MM.1S (cell line): ENCODE measurements around the gene IKZF4.
A peak's percentile ranks its signal among the peaks of the same experiment; 100 is the strongest.

Experiments used
- DNase-seq: peaks from one replicate; pipeline ENCODE4 v3.0.0-alpha.2; 2015
- H2AFZ ChIP-seq: fragments of 300-600 bp; sonication (generic); 2 replicates; pipeline ENCODE4 v1.6.0; 2016; ENCODE audit warnings: antibody characterized with exemption, low read length
- H3F3A ChIP-seq: fragments of 300-600 bp; sonication (generic); 2 replicates; pipeline ENCODE4 v1.6.1; 2016; ENCODE audit warnings: mild to moderate bottlenecking, antibody characterized with exemption, low read length, moderate library complexity, mixed read lengths; ENCODE audit not compliant: insufficient read depth
- H3K27ac ChIP-seq: fragments of 300-600 bp; sonication (generic); 2 replicates; pipeline ENCODE4 v1.5.1; 2016; ENCODE audit warnings: mild to moderate bottlenecking, low read length
- H3K27me3 ChIP-seq: fragments of 300-600 bp; sonication (generic); replicated peaks from 2 replicates; pipeline ENCODE4 v1.6.0; 2016; ENCODE audit warnings: low read length; ENCODE audit not compliant: insufficient read depth
- H3K36me3 ChIP-seq: fragments of 300-600 bp; sonication (generic); replicated peaks from 2 replicates; pipeline ENCODE4 v1.6.1; 2016; ENCODE audit warnings: mild to moderate bottlenecking, low read length, mixed read lengths; ENCODE audit not compliant: insufficient read depth
- H3K4me1 ChIP-seq: fragments of 300-600 bp; sonication (generic); 2 replicates; pipeline ENCODE4 v1.6.1; 2016; ENCODE audit warnings: low read length, mixed read lengths
- H3K4me2 ChIP-seq: fragments of 300-600 bp; sonication (generic); 2 replicates; pipeline ENCODE4 v1.6.0; 2016; ENCODE audit warnings: low read depth, low read length
- H3K4me3 ChIP-seq: fragments of 300-600 bp; sonication (generic); 2 replicates; pipeline ENCODE4 v1.5.1; 2016; ENCODE audit warnings: low read length, mixed read lengths
- H3K79me2 ChIP-seq: fragments of 300-600 bp; sonication (generic); 2 replicates; pipeline ENCODE4 v1.6.1; 2016; ENCODE audit warnings: mixed run types, low read length, mixed read lengths
- H3K9ac ChIP-seq: fragments of 300-600 bp; sonication (generic); 2 replicates; pipeline ENCODE4 v1.6.1; 2016; ENCODE audit warnings: low read length, mixed read lengths
- H3K9me2 ChIP-seq: fragments of 300-600 bp; sonication (generic); replicated peaks from 2 replicates; pipeline ENCODE4 v1.6.1; 2016; ENCODE audit warnings: mild to moderate bottlenecking, low read length, mixed read lengths; ENCODE audit not compliant: insufficient read depth
- H3K9me3 ChIP-seq: fragments of 300-600 bp; sonication (generic); replicated peaks from 2 replicates; pipeline ENCODE4 v1.6.1; 2016; ENCODE audit warnings: mild to moderate bottlenecking, low read length, mixed read lengths; ENCODE audit not compliant: insufficient read depth
- H4K20me1 ChIP-seq: fragments of 300-600 bp; sonication (generic); 2 replicates; pipeline ENCODE4 v1.6.1; 2016; ENCODE audit warnings: mild to moderate bottlenecking, low read length, moderate library complexity, mixed read lengths; ENCODE audit not compliant: insufficient read depth
- EZH2 ChIP-seq: fragments of 300-600 bp; sonication (generic); optimal IDR thresholded peaks from 2 replicates; pipeline ENCODE3; 2017; ENCODE audit warnings: low read depth, mild to moderate bottlenecking, antibody characterized with exemption, low read length, mixed read lengths
- EZH2phosphoT487 ChIP-seq: fragments of 300-600 bp; sonication (generic); IDR thresholded peaks from 2 replicates; pipeline ENCODE4 v1.6.1; 2018; ENCODE audit warnings: antibody characterized with exemption, low read length
- TF ChIP-seq, protein P1 (sequence below): fragments of 300-600 bp; sonication (generic); IDR thresholded peaks from 2 replicates; pipeline ENCODE4 v1.5.1; 2016; ENCODE audit warnings: antibody characterized with exemption, low read length, mixed read lengths

The IKZF4 gene

DNA sequence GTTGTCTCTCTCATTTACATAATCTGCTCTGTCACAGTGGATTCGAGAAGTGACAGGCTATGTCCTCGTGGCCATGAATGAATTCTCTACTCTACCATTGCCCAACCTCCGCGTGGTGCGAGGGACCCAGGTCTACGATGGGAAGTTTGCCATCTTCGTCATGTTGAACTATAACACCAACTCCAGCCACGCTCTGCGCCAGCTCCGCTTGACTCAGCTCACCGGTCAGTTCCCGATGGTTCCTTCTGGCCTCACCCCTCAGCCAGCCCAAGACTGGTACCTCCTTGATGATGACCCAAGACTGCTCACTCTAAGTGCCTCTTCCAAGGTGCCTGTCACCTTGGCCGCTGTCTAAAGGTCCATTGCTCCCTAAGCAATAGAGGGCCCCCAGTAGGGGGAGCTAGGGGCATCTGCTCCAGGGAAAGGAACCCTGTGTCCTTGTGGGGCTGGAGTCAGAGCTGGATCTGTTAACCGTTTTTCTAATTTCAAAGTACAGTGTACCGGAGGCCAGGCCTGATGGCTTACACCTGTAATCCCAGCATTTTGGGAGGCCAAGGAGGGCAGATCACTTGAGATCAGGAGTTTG, 64.2 kb downstream of the IKZF4 start:
- Histone ChIP-seq H3K27ac (no peak overlapping the region), H2AFZ (no peak overlapping the region), H3K36me3 (no peaks in the 10 kb centered on the region)

GRCh38 chr12:56086096-56086495, 65.3 kb downstream of the IKZF4 start:
- no peaks in the 10 kb centered on the region for H3F3A ChIP-seq
- no peaks in the 10 kb centered on the region for H3K36me3 ChIP-seq
- H3K4me1 ChIP-seq = no peaks in the 10 kb centered on the region
- peaks cover 20% of the 10 kb centered on the region; the same call in 1 of the 2 replicates for H3K27me3 ChIP-seq
- H3K9me3 ChIP-seq = no peaks in the 10 kb centered on the region
- H3K4me2 ChIP-seq = no peak overlapping the region
- no peak for DNase-seq
- no peaks in the 10 kb centered on the region for H4K20me1 ChIP-seq
- H3K79me2 ChIP-seq = no peaks in the 10 kb centered on the region
- TF ChIP-seq, protein P1, sequence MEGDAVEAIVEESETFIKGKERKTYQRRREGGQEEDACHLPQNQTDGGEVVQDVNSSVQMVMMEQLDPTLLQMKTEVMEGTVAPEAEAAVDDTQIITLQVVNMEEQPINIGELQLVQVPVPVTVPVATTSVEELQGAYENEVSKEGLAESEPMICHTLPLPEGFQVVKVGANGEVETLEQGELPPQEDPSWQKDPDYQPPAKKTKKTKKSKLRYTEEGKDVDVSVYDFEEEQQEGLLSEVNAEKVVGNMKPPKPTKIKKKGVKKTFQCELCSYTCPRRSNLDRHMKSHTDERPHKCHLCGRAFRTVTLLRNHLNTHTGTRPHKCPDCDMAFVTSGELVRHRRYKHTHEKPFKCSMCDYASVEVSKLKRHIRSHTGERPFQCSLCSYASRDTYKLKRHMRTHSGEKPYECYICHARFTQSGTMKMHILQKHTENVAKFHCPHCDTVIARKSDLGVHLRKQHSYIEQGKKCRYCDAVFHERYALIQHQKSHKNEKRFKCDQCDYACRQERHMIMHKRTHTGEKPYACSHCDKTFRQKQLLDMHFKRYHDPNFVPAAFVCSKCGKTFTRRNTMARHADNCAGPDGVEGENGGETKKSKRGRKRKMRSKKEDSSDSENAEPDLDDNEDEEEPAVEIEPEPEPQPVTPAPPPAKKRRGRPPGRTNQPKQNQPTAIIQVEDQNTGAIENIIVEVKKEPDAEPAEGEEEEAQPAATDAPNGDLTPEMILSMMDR = no peak
- TF ChIP-seq EZH2 = no peak
- TF ChIP-seq EZH2phosphoT487 = no peak
- no peaks in the 10 kb centered on the region for H3K9me2 ChIP-seq
- no peak overlapping the region for H3K27ac ChIP-seq
- no peak overlapping the region for H2AFZ ChIP-seq
- H3K4me3 ChIP-seq = no peak overlapping the region
- H3K9ac ChIP-seq = no peak overlapping the region

More for the DNA sequence above, 64.2 kb downstream of the IKZF4 start:
- H3K79me2 ChIP-seq = no peaks in the 10 kb centered on the region
- H3K9ac ChIP-seq = no peak overlapping the region
- H3F3A ChIP-seq = no peaks in the 10 kb centered on the region
- no peak for DNase-seq
- no peak overlapping the region for H3K4me3 ChIP-seq
- H3K9me3 ChIP-seq = no peaks in the 10 kb centered on the region
- H4K20me1 ChIP-seq = no peaks in the 10 kb centered on the region
- no peak for TF ChIP-seq EZH2phosphoT487
- TF ChIP-seq, protein P1 = peak; percentile 35
- TF ChIP-seq EZH2 = no peak
- no peaks in the 10 kb centered on the region for H3K4me1 ChIP-seq
- H3K27me3 ChIP-seq = peaks cover 29% of the 10 kb centered on the region
- H3K9me2 ChIP-seq = no peaks in the 10 kb centered on the region
- H3K4me2 ChIP-seq = no peak overlapping the region

DNA sequence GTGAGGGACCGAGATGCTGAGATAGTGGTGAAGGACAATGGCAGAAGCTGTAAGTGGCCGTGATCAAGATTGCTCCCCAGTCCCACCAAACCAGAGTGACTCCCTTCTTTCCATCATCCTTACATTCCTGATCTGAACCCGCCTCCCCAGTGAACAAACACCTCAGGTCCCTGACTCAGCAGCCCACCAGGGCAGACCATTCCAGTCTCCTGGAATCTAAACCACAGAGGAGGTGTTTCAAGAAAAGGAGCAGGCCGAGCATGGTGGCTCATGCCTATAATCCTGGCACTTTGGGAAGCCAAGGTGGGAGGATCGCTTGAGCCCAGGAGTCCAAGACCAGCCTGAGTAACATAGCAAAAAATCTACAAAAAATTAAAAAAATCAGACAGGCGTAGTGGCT, 65.8 kb downstream of the IKZF4 start:
- H3K4me1 ChIP-seq = no peaks in the 10 kb centered on the region
- peaks cover 15% of the 10 kb centered on the region; the same call in 1 of the 2 replicates for H3K27me3 ChIP-seq
- H3K9me3 ChIP-seq = no peaks in the 10 kb centered on the region
- no peak overlapping the region for H3K27ac ChIP-seq
- H3K9me2 ChIP-seq = no peaks in the 10 kb centered on the region
- no peaks in the 10 kb centered on the region for H3K36me3 ChIP-seq
- no peak for DNase-seq
- no peak overlapping the region for H3K4me3 ChIP-seq
- TF ChIP-seq EZH2 (no peak), EZH2phosphoT487 (no peak)
- TF ChIP-seq, protein P1 = no peak
- no peak overlapping the region for H3K4me2 ChIP-seq
- no peaks in the 10 kb centered on the region for H3K79me2 ChIP-seq
- no peaks in the 10 kb centered on the region for H3F3A ChIP-seq
- H3K9ac ChIP-seq = no peak overlapping the region
- no peak overlapping the region for H2AFZ ChIP-seq
- no peaks in the 10 kb centered on the region for H4K20me1 ChIP-seq
